ENCODE data around the gene MYO7A. TPM values are rescaled to one million over a fixed set of nuclear protein-coding genes. Genes with fewer than 3 reads are reported as not detected.

MYO7A gene
- total RNA-seq, 2 donors from 2014 or later, result 0.29 to 0.42 TPM

- H3K4me3 Mint-ChIP-seq, result peak overlapping the region in 1 of 2 donors; percentile 40
- ATAC-seq (replicated peaks in 1 of 2) (no peak), DNase-seq (no peak)
- H3K27me3 Mint-ChIP-seq (ENCODE audit: low read depth), result no peaks in the 10 kb centered on the region
- H3K27ac Mint-ChIP-seq, result no peak overlapping the region
- no peaks in the 10 kb centered on the region for H3K36me3 Mint-ChIP-seq (ENCODE audit: insufficient read depth in 2 of 2)
- H3K4me1 Mint-ChIP-seq (ENCODE audit: low read depth), result peaks cover 22% of the 10 kb centered on the region
- no peaks in the 10 kb centered on the region for H3K9me3 Mint-ChIP-seq
Measured at GRCh38 chr11:77153276-77154185, 25.5 kb downstream of the MYO7A start.

GRCh38 chr11:77154381-77155081 lies 26.5 kb downstream of the MYO7A start:
- no peak overlapping the region for H3K27ac Mint-ChIP-seq
- no peaks in the 10 kb centered on the region for H3K9me3 Mint-ChIP-seq
- H3K27me3 Mint-ChIP-seq (ENCODE audit: low read depth), result no peaks in the 10 kb centered on the region
- no peaks in the 10 kb centered on the region for H3K36me3 Mint-ChIP-seq (ENCODE audit: insufficient read depth in 2 of 2)
- H3K4me1 Mint-ChIP-seq (ENCODE audit: low read depth), result peaks cover 22% of the 10 kb centered on the region
- DNase-seq, result no peak
- ATAC-seq (replicated peaks in 1 of 2), result no peak
- no peak overlapping the region for H3K4me3 Mint-ChIP-seq

DNA sequence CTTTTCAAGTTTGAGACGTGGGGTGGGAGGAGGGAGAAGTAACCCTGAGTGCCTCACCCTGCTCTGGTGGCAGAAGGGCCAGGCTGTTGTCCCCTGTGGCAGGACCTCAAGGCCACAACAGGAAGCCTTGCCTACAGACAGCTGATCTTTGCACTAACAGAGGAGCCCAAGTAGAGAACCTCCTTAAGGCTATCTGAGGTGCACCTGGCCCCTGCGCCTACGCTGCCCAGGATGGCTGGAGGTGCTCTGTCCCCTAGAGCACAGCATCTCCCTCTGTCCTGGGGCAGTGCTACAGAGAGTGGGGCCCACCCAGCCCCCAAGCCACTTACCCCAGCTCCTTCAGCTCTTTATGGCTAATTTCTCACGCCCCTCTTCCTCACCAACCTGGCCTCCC lies 27.0 kb downstream of the MYO7A start:
- Mint-ChIP-seq H3K4me1 (ENCODE audit: low read depth) (peaks cover 22% of the 10 kb centered on the region), H3K27ac (no peak overlapping the region), H3K36me3 (ENCODE audit: insufficient read depth in 2 of 2) (no peaks in the 10 kb centered on the region), H3K9me3 (no peaks in the 10 kb centered on the region), H3K4me3 (no peak overlapping the region), H3K27me3 (ENCODE audit: low read depth) (no peaks in the 10 kb centered on the region)
- DNase-seq (no peak), ATAC-seq (replicated peaks in 1 of 2) (no peak)

- Mint-ChIP-seq H3K27ac (no peak overlapping the region), H3K36me3 (ENCODE audit: insufficient read depth in 2 of 2) (no peaks in the 10 kb centered on the region)
- ATAC-seq (replicated peaks in 1 of 2), result no peak
Measured at GRCh38 chr11:77155556-77156130, 27.6 kb downstream of the MYO7A start.

GRCh38 chr11:77156396-77157195 lies 28.6 kb downstream of the MYO7A start:
- DNase-seq (no peak), ATAC-seq (replicated peaks in 1 of 2) (no peak)
- no peaks in the 10 kb centered on the region for H3K27me3 Mint-ChIP-seq (ENCODE audit: low read depth)
- no peaks in the 10 kb centered on the region for H3K9me3 Mint-ChIP-seq
- H3K4me3 Mint-ChIP-seq, result no peak overlapping the region
- no peaks in the 10 kb centered on the region for H3K36me3 Mint-ChIP-seq (ENCODE audit: insufficient read depth in 2 of 2)
- H3K4me1 Mint-ChIP-seq (ENCODE audit: low read depth), result peaks cover 17% of the 10 kb centered on the region
- H3K27ac Mint-ChIP-seq, result no peak overlapping the region

More at GRCh38 chr11:77155556-77156130, 27.6 kb downstream of the MYO7A start:
- H3K27me3 Mint-ChIP-seq (ENCODE audit: low read depth), result no peaks in the 10 kb centered on the region
- DNase-seq, result no peak
- H3K9me3 Mint-ChIP-seq, result no peaks in the 10 kb centered on the region
- no peak overlapping the region for H3K4me3 Mint-ChIP-seq
- H3K4me1 Mint-ChIP-seq (ENCODE audit: low read depth), result peaks cover 22% of the 10 kb centered on the region

DNA sequence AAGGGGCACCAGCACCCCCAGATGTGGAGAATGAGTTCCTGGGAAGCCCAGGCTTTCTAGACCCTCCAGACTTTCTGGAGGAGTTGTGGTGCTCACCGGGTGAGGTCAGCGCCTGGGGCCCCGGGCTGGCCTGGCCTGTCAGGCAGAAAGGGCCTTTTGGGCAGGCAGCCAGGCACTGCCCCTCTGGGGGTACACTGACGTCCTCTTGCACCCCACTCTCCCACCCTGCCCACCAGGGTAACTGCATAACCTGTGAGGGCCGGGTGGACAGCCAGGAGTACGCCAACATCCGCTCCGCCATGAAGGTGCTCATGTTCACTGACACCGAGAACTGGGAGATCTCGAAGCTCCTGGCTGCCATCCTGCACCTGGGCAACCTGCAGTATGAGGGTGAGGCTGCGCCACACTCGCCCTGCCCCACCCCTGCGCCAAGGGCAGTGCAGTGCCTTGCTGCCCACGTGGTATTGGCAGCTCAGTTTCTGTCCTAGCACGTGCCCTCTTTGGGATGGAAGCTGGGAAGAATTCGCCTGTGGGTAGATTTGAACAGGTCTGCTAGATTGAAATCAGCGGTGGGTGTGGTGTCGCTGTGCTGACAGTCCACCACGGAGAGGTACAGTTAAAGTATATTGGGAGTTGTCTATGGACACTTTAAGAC lies 30.1 kb downstream of the MYO7A start:
- Mint-ChIP-seq H3K4me3 (no peak overlapping the region), H3K9me3 (no peaks in the 10 kb centered on the region), H3K27ac (no peak overlapping the region), H3K27me3 (ENCODE audit: low read depth) (no peaks in the 10 kb centered on the region), H3K36me3 (ENCODE audit: insufficient read depth in 2 of 2) (no peaks in the 10 kb centered on the region), H3K4me1 (ENCODE audit: low read depth) (peaks cover 1% of the 10 kb centered on the region)
- ATAC-seq (replicated peaks in 1 of 2), result no peak
- DNase-seq, result no peak

GRCh38 chr11:77159219-77159936 lies 31.3 kb downstream of the MYO7A start:
- Mint-ChIP-seq H3K36me3 (ENCODE audit: insufficient read depth in 2 of 2) (no peaks in the 10 kb centered on the region), H3K27me3 (ENCODE audit: low read depth) (no peaks in the 10 kb centered on the region), H3K27ac (no peak overlapping the region), H3K4me3 (no peak overlapping the region), H3K4me1 (ENCODE audit: low read depth) (no peaks in the 10 kb centered on the region), H3K9me3 (no peaks in the 10 kb centered on the region)
- DNase-seq (no peak), ATAC-seq (replicated peaks in 1 of 2) (no peak)

GRCh38 chr11:77159937-77160495 lies 32.0 kb downstream of the MYO7A start:
- H3K4me3 Mint-ChIP-seq, result no peak overlapping the region
- no peak for DNase-seq
- no peaks in the 10 kb centered on the region for H3K9me3 Mint-ChIP-seq
- H3K36me3 Mint-ChIP-seq (ENCODE audit: insufficient read depth in 2 of 2), result no peaks in the 10 kb centered on the region
- no peaks in the 10 kb centered on the region for H3K27me3 Mint-ChIP-seq (ENCODE audit: low read depth)
- ATAC-seq (replicated peaks in 1 of 2), result no peak
- no peak overlapping the region for H3K27ac Mint-ChIP-seq
- no peaks in the 10 kb centered on the region for H3K4me1 Mint-ChIP-seq (ENCODE audit: low read depth)

DNA sequence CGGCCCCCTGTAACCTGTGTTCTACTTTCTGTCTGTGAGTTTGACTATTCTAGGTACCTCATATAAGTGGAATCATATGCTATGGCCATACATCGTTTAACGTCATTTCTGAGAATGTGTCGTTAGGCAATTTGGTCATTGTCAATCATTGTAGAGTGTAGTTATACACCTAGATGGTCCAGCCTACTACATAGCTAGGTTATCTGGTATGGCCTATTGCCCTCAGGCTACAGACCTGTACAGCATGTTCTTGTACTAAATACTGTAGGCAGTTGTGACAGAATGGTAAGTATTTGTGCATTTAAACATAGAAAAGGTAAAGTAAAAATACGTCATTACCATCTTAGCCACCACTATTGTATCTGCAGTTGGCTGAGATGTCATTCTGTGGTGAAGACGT lies 35.2 kb downstream of the MYO7A start:
- no peak for ATAC-seq (replicated peaks in 1 of 2)
- Mint-ChIP-seq H3K27ac (no peak overlapping the region), H3K9me3 (no peaks in the 10 kb centered on the region)

GRCh38 chr11:77165066-77165465 lies 37.0 kb downstream of the MYO7A start:
- H3K36me3 Mint-ChIP-seq (ENCODE audit: insufficient read depth in 2 of 2), result no peaks in the 10 kb centered on the region
- H3K9me3 Mint-ChIP-seq, result no peaks in the 10 kb centered on the region
- H3K27me3 Mint-ChIP-seq (ENCODE audit: low read depth), result no peaks in the 10 kb centered on the region
- ATAC-seq (replicated peaks in 1 of 2) (no peak), DNase-seq (no peak)
- no peaks in the 10 kb centered on the region for H3K4me1 Mint-ChIP-seq (ENCODE audit: low read depth)
- no peak overlapping the region for H3K4me3 Mint-ChIP-seq
- no peak overlapping the region for H3K27ac Mint-ChIP-seq

More for the DNA sequence above, 35.2 kb downstream of the MYO7A start:
- H3K4me1 Mint-ChIP-seq (ENCODE audit: low read depth), result no peaks in the 10 kb centered on the region
- H3K4me3 Mint-ChIP-seq, result no peak overlapping the region
- H3K36me3 Mint-ChIP-seq (ENCODE audit: insufficient read depth in 2 of 2), result no peaks in the 10 kb centered on the region
- H3K27me3 Mint-ChIP-seq (ENCODE audit: low read depth), result no peaks in the 10 kb centered on the region
- DNase-seq, result no peak

- no peak for DNase-seq
- Mint-ChIP-seq H3K4me1 (ENCODE audit: low read depth) (no peaks in the 10 kb centered on the region), H3K27ac (no peak overlapping the region)
Measured at GRCh38 chr11:77166021-77166420, 38.0 kb downstream of the MYO7A start.

More at GRCh38 chr11:77166021-77166420, 38.0 kb downstream of the MYO7A start:
- Mint-ChIP-seq H3K9me3 (no peaks in the 10 kb centered on the region), H3K27me3 (ENCODE audit: low read depth) (no peaks in the 10 kb centered on the region), H3K36me3 (ENCODE audit: insufficient read depth in 2 of 2) (no peaks in the 10 kb centered on the region), H3K4me3 (no peak overlapping the region)
- ATAC-seq (replicated peaks in 1 of 2), result no peak
